IMR-90 (cell line): ENCODE measurements around the gene SPTBN5. TPM values are rescaled to one million over a fixed set of nuclear protein-coding genes. Genes with fewer than 3 reads are reported as not detected.

Experiments used
- ATAC-seq: fragments of 200-7000 bp; cut with Tn5 transposase; 2 replicates; pipeline ENCODE4 v1.9.1; 2020; ENCODE audit warnings: low read depth, mild to moderate bottlenecking, moderate library complexity
- BruUV-seq: library from RNA; stranded (reverse); fragments of 400-500 nt; replicated peaks from 2 replicates; lab custom pipeline; 2021; lab: Mats Ljungman, UMichigan
- CTCF ChIA-PET: fragments of 300-600 bp; formaldehyde crosslinking; extraction: SDS; loops from one replicate; lab custom pipeline; 2021; ENCODE audit warnings: antibody characterized with exemption; lab: Yijun Ruan, JAX
- POLR2A ChIA-PET: fragments of 300-600 bp; sonication (Branson Sonifier 250); formaldehyde crosslinking; loops from one replicate; lab custom pipeline; 2022; ENCODE audit warnings: antibody characterized with exemption; ENCODE audit not compliant: unreplicated experiment; lab: Charles Lee
- DNase-seq: peaks from one replicate; pipeline ENCODE4 v3.0.0; 2013
- H2AFZ ChIP-seq: replicated peaks from 2 replicates; pipeline ENCODE3; 2013; ENCODE audit warnings: low read length, mild to moderate bottlenecking; ENCODE audit not compliant: poor library complexity
- H2AK5ac ChIP-seq: 2 replicates; pipeline ENCODE4 v1.6.1; 2013; ENCODE audit warnings: low read depth, low read length, inconsistent platforms
- H2AK9ac ChIP-seq: replicated peaks from 2 replicates; pipeline ENCODE3; 2013; ENCODE audit warnings: mild to moderate bottlenecking, low read depth, low read length, moderate library complexity; ENCODE audit not compliant: poor library complexity
- H2BK120ac ChIP-seq: 2 replicates; pipeline ENCODE4 v1.6.1; 2013; ENCODE audit warnings: low read depth, low read length, inconsistent platforms
- H2BK15ac ChIP-seq: 3 replicates; pipeline ENCODE4 v1.6.1; 2013; ENCODE audit warnings: low read depth, low read length, inconsistent platforms
- H2BK20ac ChIP-seq: 2 replicates; pipeline ENCODE4 v1.6.1; 2013; ENCODE audit warnings: low read depth, mild to moderate bottlenecking, inconsistent platforms, low read length, moderate library complexity
- H2BK5ac ChIP-seq: 2 replicates; pipeline ENCODE4 v1.6.1; 2013; ENCODE audit warnings: mild to moderate bottlenecking, low read depth, low read length, inconsistent platforms; ENCODE audit not compliant: poor library complexity, severe bottlenecking
- H3K14ac ChIP-seq: replicated peaks from 2 replicates; pipeline ENCODE4 v1.6.1; 2013; ENCODE audit warnings: low read depth, low read length, inconsistent platforms
- H3K18ac ChIP-seq: 2 replicates; pipeline ENCODE4 v1.6.1; 2013; ENCODE audit warnings: low read depth, low read length, control low read depth
- H3K23ac ChIP-seq: 2 replicates; pipeline ENCODE4 v1.6.1; 2013; ENCODE audit warnings: low read depth, low read length, inconsistent platforms
- H3K27ac ChIP-seq: 2 replicates; pipeline ENCODE4 v1.5.1; 2013; ENCODE audit warnings: mild to moderate bottlenecking, control low read depth, low read length; ENCODE audit not compliant: insufficient read depth
- H3K27me3 ChIP-seq: 2 replicates; pipeline ENCODE4 v1.6.1; 2013; ENCODE audit warnings: low read length; ENCODE audit not compliant: control insufficient read depth, insufficient read depth
- H3K36me3 ChIP-seq: 2 replicates; pipeline ENCODE4 v1.6.1; 2013; ENCODE audit warnings: low read length, mixed read lengths; ENCODE audit not compliant: control insufficient read depth, insufficient read depth
- H3K4ac ChIP-seq: 2 replicates; pipeline ENCODE4 v1.6.1; 2013; ENCODE audit warnings: low read depth, low read length, inconsistent platforms
- H3K4me1 ChIP-seq: 2 replicates; pipeline ENCODE4 v1.6.1; 2013; ENCODE audit warnings: low read length, mixed read lengths; ENCODE audit not compliant: control insufficient read depth, insufficient read depth
- H3K4me2 ChIP-seq: 2 replicates; pipeline ENCODE4 v1.6.1; 2013; ENCODE audit warnings: low read depth, mild to moderate bottlenecking, control low read depth, low read length, moderate library complexity
- H3K4me3 ChIP-seq: 2 replicates; pipeline ENCODE4 v1.5.1; 2013; ENCODE audit warnings: low read depth, mild to moderate bottlenecking, control low read depth, low read length, moderate library complexity; ENCODE audit not compliant: insufficient read depth
- H3K56ac ChIP-seq: 2 replicates; pipeline ENCODE4 v1.6.1; 2013; ENCODE audit warnings: low read length, inconsistent platforms; ENCODE audit not compliant: insufficient read depth; ENCODE audit errors: extremely low read depth
- H3K79me1 ChIP-seq, 2 experiments: 2 replicates each; pipeline ENCODE4 v1.6.1; 2013; ENCODE audit warnings: low read length in 2 of 2, inconsistent platforms in 1 of 2, low read depth in 1 of 2
- H3K9ac ChIP-seq: 2 replicates; pipeline ENCODE4 v1.6.1; 2013; ENCODE audit warnings: low read depth, low read length, control low read depth
- H3K9me1 ChIP-seq: 2 replicates; pipeline ENCODE4 v1.6.1; 2013; ENCODE audit warnings: low read length, inconsistent platforms; ENCODE audit not compliant: insufficient read depth
- H3K9me3 ChIP-seq: 2 replicates; pipeline ENCODE4 v1.6.1; 2013; ENCODE audit warnings: low read length; ENCODE audit not compliant: control insufficient read depth, insufficient read depth
- H4K20me1 ChIP-seq: 2 replicates; pipeline ENCODE4 v1.6.1; 2013; ENCODE audit warnings: low read length, inconsistent platforms; ENCODE audit not compliant: insufficient read depth
- H4K5ac ChIP-seq: 2 replicates; pipeline ENCODE4 v1.6.1; 2013; ENCODE audit warnings: mild to moderate bottlenecking, low read depth, low read length, control low read depth
- H4K8ac ChIP-seq, 2 experiments: 2 replicates each; pipeline ENCODE4 v1.6.1; 2013; ENCODE audit warnings: low read depth in 2 of 2, low read length in 2 of 2, control low read depth in 1 of 2, inconsistent platforms in 1 of 2
- H4K91ac ChIP-seq: 2 replicates; pipeline ENCODE4 v1.6.1; 2013; ENCODE audit warnings: low read depth, low read length, inconsistent platforms; ENCODE audit not compliant: insufficient read depth
- CEBPB ChIP-seq: IDR thresholded peaks from 2 replicates; pipeline ENCODE4 v1.6.1; 2012; ENCODE audit warnings: low read depth, low read length, improper control_type of control experiment
- CHD1 ChIP-seq: IDR thresholded peaks from 2 replicates; pipeline ENCODE4 v1.6.1; 2012; ENCODE audit warnings: low read depth, low read length, improper control_type of control experiment
- FOS ChIP-seq: fragments of 150-350 bp; IDR thresholded peaks from 2 replicates; pipeline ENCODE4 v1.6.1; 2016; ENCODE audit warnings: low read depth, low read length
- MAZ ChIP-seq: IDR thresholded peaks from 2 replicates; pipeline ENCODE4 v1.6.1; 2012; ENCODE audit warnings: low read depth, mild to moderate bottlenecking, low read length, improper control_type of control experiment, moderate library complexity, borderline replicate concordance
- MXI1 ChIP-seq: IDR thresholded peaks from 2 replicates; pipeline ENCODE4 v1.6.1; 2012; ENCODE audit warnings: low read depth, mild to moderate bottlenecking, low read length, moderate library complexity, borderline replicate concordance
- SMC3 ChIP-seq: fragments of 150-350 bp; IDR thresholded peaks from 2 replicates; pipeline ENCODE4 v1.6.1; 2016; ENCODE audit warnings: low read depth, mild to moderate bottlenecking, antibody characterized with exemption, low read length, moderate library complexity
- WGBS, 2 experiments: methylation state at CpG; one replicate each; pipeline versions ENCODE4 v1.1.5 to v1.1.7; 2013; ENCODE audit warnings: missing lambda C conversion rate in 2 of 2; ENCODE audit not compliant: insufficient read length in 1 of 2; ENCODE audit errors: extremely low coverage in 2 of 2; 5-methylcytosine and 5-hydroxymethylcytosine counted together
- dilution Hi-C: fragments of 300-500 bp; cut with HindIII; formaldehyde crosslinking; loops from one replicate; pipeline ENCODE4 v1.14.3; 2018; ENCODE audit warnings: low sequenced_read_pairs; ENCODE audit not compliant: unreplicated experiment
- in situ Hi-C: fragments of 300-500 bp; cut with MboI; formaldehyde crosslinking; loops from 3 replicates; pipeline ENCODE4 v1.14.3; 2019; ENCODE audit warnings: low sequenced_read_pairs, inconsistent platforms, mixed read lengths
- intact Hi-C: fragments of 100-400 bp; cut with micrococcal nuclease; formaldehyde crosslinking; loops from 2 replicates; pipeline ENCODE4 v1.10.0; 2022
- polyA plus RNA-seq, 3 experiments: library from polyadenylated mRNA; depleted of rRNA; stranded (reverse); fragments of >200 nt; gene quantifications; 2 replicates each; pipeline ENCODE4 v1.2.3, GENCODE V29; 2012; ENCODE audit warnings: low replicate concordance in 1 of 3
- total RNA-seq: library from RNA; depleted of rRNA; stranded (reverse); fragments of >200 nt; gene quantifications from 2 replicates; pipeline ENCODE4 v1.2.3, GENCODE V29; 2012

Gene SPTBN5
- total and polyA plus RNA-seq, 2 of the 4 experiments (the other 2 are of a cell fraction) = under 0.01 to 0.38 TPM

- Histone ChIP-seq H3K27ac (no peak overlapping the region), H3K4me3 (no peak overlapping the region), H3K9me3 (no peaks in the 10 kb centered on the region), H4K8ac (no peak overlapping the region), H3K14ac (no peak overlapping the region), H3K79me1 (no peaks in the 10 kb centered on the region), H3K4ac (no peak overlapping the region), H3K9ac (no peak overlapping the region), H4K91ac (no peak overlapping the region), H3K9me1 (0 out of 2 replicates have a peak, but pooled peaks cover 2% of the 10 kb centered on the region), H2BK15ac (no peak overlapping the region), H2AK9ac (no peak overlapping the region), H3K18ac (no peak overlapping the region), H3K56ac (no peak overlapping the region), H2AK5ac (no peak overlapping the region), H3K36me3 (no peaks in the 10 kb centered on the region), H4K20me1 (peaks cover 3% of the 10 kb centered on the region; the same call in 1 of the 2 replicates), H3K4me1 (peaks cover 2% of the 10 kb centered on the region; the same call in 1 of the 2 replicates), H2BK20ac (no peak overlapping the region), H3K4me2 (no peak overlapping the region), H3K23ac (no peak overlapping the region), H3K27me3 (peaks cover 15% of the 10 kb centered on the region; the same call in 1 of the 2 replicates), H4K5ac (no peak overlapping the region), H2BK5ac (no peak overlapping the region), H2BK120ac (no peak overlapping the region), H2AFZ (no peak overlapping the region)
- no peak for TF ChIP-seq SMC3
- no peak for TF ChIP-seq FOS
- no peak for TF ChIP-seq CEBPB
- no peak for TF ChIP-seq MAZ
- TF ChIP-seq MXI1 = no peak
- no peak for TF ChIP-seq CHD1
- ChIA-PET POLR2A (no interaction called here), CTCF (no interaction called here)
- WGBS, 2 experiments = 98% methylated on average over 7 of the region's 15 CpGs; no CpG with 5 or more reads in 1 of the 2 experiments
- in situ Hi-C loops (no loop called here), intact Hi-C loops (no loop called here), dilution Hi-C loops (no loop called here)
- no TSS peak for BruUV-seq
- no peak for ATAC-seq
- no peak for DNase-seq
These were observed 25.5 kb downstream of the SPTBN5 start for GRCh38 chr15:41868321-41868720.
